Sigmoid colon (tissue), 7 donors: ENCODE data around the gene ERICH6. TPM values are rescaled to one million over a fixed set of nuclear protein-coding genes. Genes with fewer than 3 reads are reported as not detected.
A peak's percentile ranks its signal among the peaks of the same experiment; 100 is the strongest.

Source experiments
- DNase-seq: peaks from one replicate; pipeline ENCODE4 v3.0.0-alpha.2; 2019
- H3K27ac ChIP-seq, 4 donors: fragments of 200-600 bp; sonication (generic); one replicate each; pipeline ENCODE4 v1.5.1; 2016 to 2019; ENCODE audit warnings: mild to moderate bottlenecking in 1 of 4
- H3K27me3 ChIP-seq, 3 donors: fragments of 200-600 bp; sonication (generic); one replicate each; pipeline ENCODE4 v1.5.1; 2019; ENCODE audit warnings: mild to moderate bottlenecking in 1 of 3
- H3K36me3 ChIP-seq, 4 donors: fragments of 200-600 bp; sonication (generic); one replicate each; pipeline ENCODE4 v1.5.1; 2016 to 2019
- H3K4me1 ChIP-seq, 4 donors: fragments of 200-600 bp; sonication (generic); one replicate each; pipeline ENCODE4 v1.5.1; 2017 to 2019
- H3K4me3 ChIP-seq, 4 donors: fragments of 200-600 bp; sonication (generic); one replicate each; pipeline ENCODE4 v1.5.1; 2017 to 2019; ENCODE audit warnings: mild to moderate bottlenecking in 2 of 4, moderate library complexity in 1 of 4
- H3K9me3 ChIP-seq, 4 donors: fragments of 200-600 bp in 3 of 4; sonication (generic) in 3 of 4; one replicate each; pipeline versions ENCODE4 v1.5.1 to v1.6.1; 2013 to 2019
- CTCF ChIP-seq, 4 experiments: fragments of 450-650 bp in 3 of 4; fragments of 200-600 bp in 1 of 4; IDR thresholded peaks; one replicate each; pipeline ENCODE4 v1.5.1; 2016 to 2019; ENCODE audit warnings: antibody characterized with exemption in 4 of 4, mild to moderate bottlenecking in 3 of 4, moderate library complexity in 2 of 4
- EP300 ChIP-seq, 4 donors: sonication (generic); formaldehyde crosslinking; IDR thresholded peaks; one replicate each; pipeline ENCODE4 v1.6.1; 2017; ENCODE audit warnings: antibody characterized with exemption in 4 of 4
- POLR2A ChIP-seq, 2 donors: fragments of 450-650 bp; IDR thresholded peaks; one replicate each; pipeline ENCODE4 v1.6.1; 2016; ENCODE audit warnings: antibody characterized with exemption in 2 of 2, mild to moderate bottlenecking in 2 of 2, moderate library complexity in 2 of 2
- POLR2AphosphoS5 ChIP-seq, 4 donors: sonication (generic); formaldehyde crosslinking; IDR thresholded peaks; one replicate each; pipeline ENCODE4 v1.6.1; 2017; ENCODE audit warnings: antibody characterized with exemption in 4 of 4
- WGBS, 2 donors: extraction: QIAGEN DNeasy Blood & Tissue Kit; methylation state at CpG; one replicate each; pipeline ENCODE4 v1.1.7; 2013; 5-methylcytosine and 5-hydroxymethylcytosine counted together
- intact Hi-C: fragments of 100-400 bp; cut with DNase I; formaldehyde crosslinking; loops from one replicate; pipeline ENCODE4 v1.15.1; 2023
- polyA plus RNA-seq, 3 donors: library from polyadenylated mRNA; stranded (reverse); fragments of 200-250 nt; gene quantifications; one replicate each; pipeline ENCODE4 v1.2.3, GENCODE V29; 2013
- total RNA-seq, 4 donors: library from RNA; depleted of rRNA; stranded (reverse); fragments of >200 nt; gene quantifications; one replicate each; pipeline ENCODE4 v1.1.0, GENCODE V29; 2016
- donor health status: healthy with polysubstance abuse.
- donor health status: Bipolar disorder and iron deficiency.
- donor health status: healthy.

Gene ERICH6
- total and polyA plus RNA-seq, 7 donors: not detected

- no peaks in the 10 kb centered on the region for H3K27me3 ChIP-seq
- TF ChIP-seq POLR2AphosphoS5 (IDR thresholded peaks at IDR 0.05): no peak
- TF ChIP-seq POLR2A (IDR thresholded peaks at IDR 0.05): no peak
- TF ChIP-seq CTCF (IDR thresholded peaks at IDR 0.05): no peak
- no peak for TF ChIP-seq EP300 (IDR thresholded peaks at IDR 0.05)
- peak overlapping the region in 1 of 4 donors; percentile 0 for H3K27ac ChIP-seq
- 52 to 70% methylated on average over 8 of the region's 8 CpGs for WGBS, 2 donors
- peaks cover 0 to 20% (median 2%) of the 10 kb centered on the region in 4 donors for H3K36me3 ChIP-seq
- no peak for DNase-seq
- H3K9me3 ChIP-seq: no peaks in the 10 kb centered on the region
- H3K4me3 ChIP-seq: no peak overlapping the region
- H3K4me1 ChIP-seq: peaks cover 0 to 53% (median 43%) of the 10 kb centered on the region in 4 donors
- intact Hi-C loops: no loop called here
Observed at GRCh38 chr3:150744041-150744918, 40.6 kb upstream of the ERICH6 start.

GRCh38 chr3:150743508-150743907, 39.8 kb upstream of the ERICH6 start:
- TF ChIP-seq POLR2AphosphoS5 (IDR thresholded peaks at IDR 0.05): no peak
- TF ChIP-seq CTCF (IDR thresholded peaks at IDR 0.05): no peak
- no peak for TF ChIP-seq EP300 (IDR thresholded peaks at IDR 0.05)
- TF ChIP-seq POLR2A (IDR thresholded peaks at IDR 0.05): no peak
- intact Hi-C loops: no loop called here

GRCh38 chr3:150742679-150743078, 39.0 kb upstream of the ERICH6 start:
- WGBS, 2 donors: 85 to 95% methylated on average over 4 of the region's 4 CpGs
- no peak overlapping the region for H3K27ac ChIP-seq
- DNase-seq: no peak
- no peak overlapping the region for H3K4me3 ChIP-seq
- peaks cover 0 to 37% (median 31%) of the 10 kb centered on the region in 4 donors for H3K4me1 ChIP-seq
- no peaks in the 10 kb centered on the region for H3K27me3 ChIP-seq
- H3K36me3 ChIP-seq: peaks cover 0 to 20% (median 2%) of the 10 kb centered on the region in 4 donors
- intact Hi-C loops: no loop called here
- no peak for TF ChIP-seq CTCF (IDR thresholded peaks at IDR 0.05)
- TF ChIP-seq POLR2A (IDR thresholded peaks at IDR 0.05): no peak
- TF ChIP-seq EP300 (IDR thresholded peaks at IDR 0.05): no peak
- TF ChIP-seq POLR2AphosphoS5 (IDR thresholded peaks at IDR 0.05): no peak
- no peaks in the 10 kb centered on the region for H3K9me3 ChIP-seq

More at GRCh38 chr3:150743508-150743907, 39.8 kb upstream of the ERICH6 start:
- peaks cover 0 to 46% (median 35%) of the 10 kb centered on the region in 4 donors for H3K4me1 ChIP-seq
- no peaks in the 10 kb centered on the region for H3K9me3 ChIP-seq
- H3K4me3 ChIP-seq: no peak overlapping the region
- DNase-seq: no peak
- no peaks in the 10 kb centered on the region for H3K27me3 ChIP-seq
- H3K36me3 ChIP-seq: peaks cover 0 to 20% (median 2%) of the 10 kb centered on the region in 4 donors
- H3K27ac ChIP-seq: peak overlapping the region in 1 of 4 donors; percentile 0
- 63 to 68% methylated on average over 2 of the region's 2 CpGs for WGBS, 2 donors

GRCh38 chr3:150742141-150742523, 38.4 kb upstream of the ERICH6 start:
- DNase-seq: no peak
- Histone ChIP-seq H3K9me3 (no peaks in the 10 kb centered on the region), H3K4me3 (no peak overlapping the region), H3K36me3 (peaks cover 0 to 20% (median 2%) of the 10 kb centered on the region in 4 donors), H3K4me1 (peaks cover 0 to 34% (median 29%) of the 10 kb centered on the region in 4 donors), H3K27me3 (no peaks in the 10 kb centered on the region), H3K27ac (no peak overlapping the region)
- intact Hi-C loops: no loop called here
- 95 to 97% methylated on average over 15 of the region's 15 CpGs for WGBS, 2 donors
- TF ChIP-seq CTCF (IDR thresholded peaks at IDR 0.05) (no peak), POLR2AphosphoS5 (IDR thresholded peaks at IDR 0.05) (no peak), EP300 (IDR thresholded peaks at IDR 0.05) (no peak), POLR2A (IDR thresholded peaks at IDR 0.05) (no peak)
